Omental fat pad (tissue), 4 donors: ENCODE data around the gene JCAD. TPM values are rescaled to one million over a fixed set of nuclear protein-coding genes. Genes with fewer than 3 reads are reported as not detected.
"Not testable (repeated sequence)": the region's sequence is repeated elsewhere in the genome, so short reads cannot be mapped to it uniquely, and the experiment has no call there.

Source experiments
- ATAC-seq: fragments of 150-250 bp; one replicate; pipeline ENCODE4 v1.9.1; 2016; ENCODE audit warnings: mild to moderate bottlenecking, moderate library complexity; ENCODE audit not compliant: low FRiP score
- DNase-seq: peaks from one replicate; pipeline ENCODE4 v3.0.0-alpha.2; 2019; ENCODE audit warnings: low spot score
- CTCF ChIP-seq, 3 donors: fragments of 450-650 bp; IDR thresholded peaks; one replicate each; pipeline ENCODE4 v1.5.1; 2016 to 2017; ENCODE audit warnings: antibody characterized with exemption in 3 of 3, mild to moderate bottlenecking in 3 of 3, moderate library complexity in 2 of 3
- total RNA-seq, 4 donors: library from RNA; depleted of rRNA; stranded (reverse); fragments of >200 nt; gene quantifications; one replicate each; pipeline ENCODE4 v1.1.0, GENCODE V29; 2016

Gene JCAD, protein sequence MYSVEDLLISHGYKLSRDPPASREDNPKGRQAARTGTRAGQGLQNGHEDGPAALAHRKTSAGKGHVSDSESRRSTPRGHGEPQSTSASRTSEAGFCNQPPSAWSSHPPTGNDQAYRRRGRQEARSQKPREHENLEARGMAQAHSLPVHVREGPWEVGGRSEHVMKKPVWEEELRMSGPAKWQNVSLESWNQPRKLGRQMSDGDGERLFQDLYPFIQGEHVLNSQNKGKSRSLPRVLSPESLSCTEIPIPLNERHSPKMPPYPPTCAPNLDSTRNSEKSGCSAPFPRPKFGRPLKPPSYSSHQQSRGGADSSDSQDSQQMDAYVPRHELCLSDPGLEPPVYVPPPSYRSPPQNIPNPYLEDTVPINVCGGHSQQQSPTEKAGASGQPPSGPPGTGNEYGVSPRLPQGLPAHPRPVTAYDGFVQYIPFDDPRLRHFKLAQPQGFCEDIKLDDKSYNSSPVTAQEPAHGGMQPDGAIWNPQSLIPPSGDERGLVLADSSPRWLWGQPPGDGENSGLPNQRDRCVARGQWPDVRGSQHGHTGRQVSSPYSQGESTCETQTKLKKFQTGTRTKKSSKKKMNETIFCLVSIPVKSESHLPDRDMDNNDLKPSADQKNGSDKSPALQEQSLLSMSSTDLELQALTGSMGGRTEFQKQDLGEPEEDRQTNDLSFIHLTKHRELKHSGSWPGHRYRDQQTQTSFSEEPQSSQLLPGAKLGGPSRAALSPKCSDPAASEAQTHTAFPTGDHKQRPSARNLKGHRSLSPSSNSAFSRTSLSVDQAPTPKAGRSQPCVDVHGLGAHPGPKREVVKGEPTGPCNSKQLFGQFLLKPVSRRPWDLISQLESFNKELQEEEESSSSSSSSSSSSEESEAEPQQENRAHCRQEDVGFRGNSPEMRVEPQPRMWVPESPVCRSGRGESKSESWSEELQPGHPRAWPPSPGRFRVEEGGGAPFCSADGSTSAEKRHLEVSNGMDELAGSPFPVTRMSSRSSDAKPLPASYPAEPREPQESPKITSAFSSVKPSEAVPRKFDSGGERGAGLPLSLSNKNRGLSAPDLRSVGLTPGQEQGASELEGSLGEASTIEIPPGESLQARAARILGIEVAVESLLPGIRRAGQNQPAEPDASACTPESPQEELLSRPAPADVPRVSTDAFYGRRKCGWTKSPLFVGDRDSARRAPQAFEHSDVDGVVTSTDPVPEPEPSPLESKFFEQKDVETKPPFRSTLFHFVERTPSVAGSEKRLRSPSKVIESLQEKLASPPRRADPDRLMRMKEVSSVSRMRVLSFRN (N-terminal part only)
- 10 to 100 TPM; 14.6 to 71.4 (median 19.7) TPM for total RNA-seq

GRCh38 chr10:30059209-30060107 lies at the start of gene JCAD:
Gene JCAD (minus strand): TSS chr10:30059586. CDS start chr10:30047812, 11,774 bp downstream.
- TF ChIP-seq CTCF (IDR thresholded peaks at IDR 0.05) = no peak
- ATAC-seq (peak; percentile 81), DNase-seq (peak; percentile 44)

DNA sequence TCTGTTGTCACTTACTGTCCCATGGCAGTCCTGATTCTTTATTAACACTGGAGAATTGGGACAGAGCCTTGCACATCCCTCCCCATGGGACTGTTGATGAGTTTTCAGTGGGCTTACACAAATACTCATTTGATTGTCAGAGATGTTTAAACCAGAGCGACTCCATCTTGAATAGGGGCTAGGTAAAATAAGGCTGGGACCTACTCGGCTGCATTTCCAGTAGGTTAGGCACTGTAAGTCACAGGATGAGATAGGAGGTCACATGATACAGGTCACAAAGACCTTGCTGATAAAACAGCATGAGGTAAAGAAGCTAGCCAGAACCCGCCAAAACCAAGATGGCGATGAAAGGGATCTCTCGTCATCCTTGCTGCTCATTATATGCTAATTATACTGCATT lies 47.6 kb upstream of the JCAD start:
- TF ChIP-seq CTCF (IDR thresholded peaks at IDR 0.05) = no peak
- ATAC-seq (no peak), DNase-seq (no peak)

GRCh38 chr10:30103595-30104320 lies 44.4 kb upstream of the JCAD start:
- no peak for DNase-seq
- TF ChIP-seq CTCF (IDR thresholded peaks at IDR 0.05) = no peak
- no peak for ATAC-seq

DNA sequence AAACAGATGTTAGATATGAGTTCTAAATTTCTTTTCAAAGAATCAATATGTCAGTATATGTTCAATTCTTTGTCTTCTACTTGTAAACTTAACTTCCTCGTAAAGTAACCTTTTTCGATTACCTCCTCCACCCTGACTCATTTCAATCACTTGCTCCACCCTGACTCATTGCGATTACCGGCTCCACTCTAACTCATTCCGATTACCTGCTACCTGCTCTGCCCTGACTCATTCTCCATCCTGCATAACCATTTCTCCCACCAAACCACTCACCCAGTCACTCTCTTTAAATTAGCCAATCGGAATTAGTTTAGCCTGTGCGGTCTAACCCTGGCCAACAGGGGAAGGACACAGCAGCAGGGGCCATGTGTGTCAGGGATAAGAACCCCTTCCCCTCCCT lies 40.3 kb upstream of the JCAD start:
- not testable (repeated sequence) for ATAC-seq, DNase-seq

DNA sequence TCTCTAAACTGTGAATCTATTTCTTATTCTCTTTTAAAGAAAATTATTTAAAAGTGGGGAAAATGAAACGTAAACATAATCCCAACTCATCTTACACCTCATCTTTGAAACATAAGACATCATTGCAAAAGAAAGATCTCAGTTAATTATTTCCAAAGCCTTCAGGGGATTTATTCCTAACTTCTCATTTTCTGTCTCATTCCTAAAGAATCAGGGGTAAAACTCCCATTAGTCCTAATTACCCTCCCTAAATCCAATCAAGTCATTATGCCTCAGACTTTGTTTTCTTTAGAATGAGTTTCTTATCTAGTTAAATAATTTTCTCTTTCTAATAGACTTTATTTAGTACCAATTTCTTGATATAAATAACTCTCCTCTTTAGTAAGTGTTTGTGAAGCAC lies 39.7 kb upstream of the JCAD start:
- ATAC-seq = no peak
- no peak for TF ChIP-seq CTCF (IDR thresholded peaks at IDR 0.05)

GRCh38 chr10:30098629-30099028 lies 39.2 kb upstream of the JCAD start:
- DNase-seq (no peak), ATAC-seq (no peak)
- TF ChIP-seq CTCF (IDR thresholded peaks at IDR 0.05) = no peak

More for the DNA sequence above, 39.7 kb upstream of the JCAD start:
- no peak for DNase-seq
